Esophagus squamous epithelium (tissue), 4 donors: Measurements from ENCODE around the gene ELMO1.

Experiments
- POLR2A ChIP-seq, 4 donors: fragments of 450-650 bp; IDR thresholded peaks; one replicate each; pipeline ENCODE4 v1.6.1; 2017; ENCODE audit warnings: antibody characterized with exemption in 4 of 4, mild to moderate bottlenecking in 4 of 4, moderate library complexity in 3 of 4
- TF ChIP-seq, protein P1 (sequence below), 6 experiments: fragments of 450-650 bp in 4 of 6; fragments of 200-600 bp in 2 of 6; sonication (generic) in 2 of 6; IDR thresholded peaks; one replicate each; pipeline ENCODE4 v1.5.1; 2016 to 2019; ENCODE audit warnings: antibody characterized with exemption in 6 of 6, mild to moderate bottlenecking in 4 of 6, moderate library complexity in 4 of 6

- TF ChIP-seq POLR2A (IDR thresholded peaks at IDR 0.05): no peak
- TF ChIP-seq, protein P1, sequence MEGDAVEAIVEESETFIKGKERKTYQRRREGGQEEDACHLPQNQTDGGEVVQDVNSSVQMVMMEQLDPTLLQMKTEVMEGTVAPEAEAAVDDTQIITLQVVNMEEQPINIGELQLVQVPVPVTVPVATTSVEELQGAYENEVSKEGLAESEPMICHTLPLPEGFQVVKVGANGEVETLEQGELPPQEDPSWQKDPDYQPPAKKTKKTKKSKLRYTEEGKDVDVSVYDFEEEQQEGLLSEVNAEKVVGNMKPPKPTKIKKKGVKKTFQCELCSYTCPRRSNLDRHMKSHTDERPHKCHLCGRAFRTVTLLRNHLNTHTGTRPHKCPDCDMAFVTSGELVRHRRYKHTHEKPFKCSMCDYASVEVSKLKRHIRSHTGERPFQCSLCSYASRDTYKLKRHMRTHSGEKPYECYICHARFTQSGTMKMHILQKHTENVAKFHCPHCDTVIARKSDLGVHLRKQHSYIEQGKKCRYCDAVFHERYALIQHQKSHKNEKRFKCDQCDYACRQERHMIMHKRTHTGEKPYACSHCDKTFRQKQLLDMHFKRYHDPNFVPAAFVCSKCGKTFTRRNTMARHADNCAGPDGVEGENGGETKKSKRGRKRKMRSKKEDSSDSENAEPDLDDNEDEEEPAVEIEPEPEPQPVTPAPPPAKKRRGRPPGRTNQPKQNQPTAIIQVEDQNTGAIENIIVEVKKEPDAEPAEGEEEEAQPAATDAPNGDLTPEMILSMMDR (IDR thresholded peaks at IDR 0.05): no peak
These were observed 43.4 kb upstream of the ELMO1 start for GRCh38 chr7:37491919-37492694.
